Dermis microvascular lymphatic vessel endothelial cell (primary cell): ENCODE data around the gene PDPR. TPM values are rescaled to one million over a fixed set of nuclear protein-coding genes. Genes with fewer than 3 reads are reported as not detected.
"Not testable (repeated sequence)": the region's sequence is repeated elsewhere in the genome, so short reads cannot be mapped to it uniquely, and the experiment has no call there.

ENCODE experiments used
- DNase-seq, 2 donors: peaks; one replicate each; pipeline versions ENCODE4 v3.0.0 to v3.0.0-alpha.2; 2010; ENCODE audit warnings: low read depth in 2 of 2
- total RNA-seq: library from RNA; depleted of rRNA; stranded (reverse); fragments of >200 nt; gene quantifications from 2 replicates; pipeline ENCODE4 v1.2.1, GENCODE V29; 2014

PDPR gene
- total RNA-seq, 1 donor from 2014 or later = 17.2 TPM

GRCh38 chr16:70127706-70128105, 13.6 kb downstream of the PDPR start:
- DNase-seq = not testable (repeated sequence)

GRCh38 chr16:70128844-70129243, 14.7 kb downstream of the PDPR start:
- DNase-seq = not testable (repeated sequence)

GRCh38 chr16:70135796-70136195, 21.7 kb downstream of the PDPR start:
- not testable (repeated sequence) for DNase-seq

- not testable (repeated sequence) for DNase-seq
Measured at GRCh38 chr16:70136595-70136994, 22.5 kb downstream of the PDPR start.

GRCh38 chr16:70142739-70143138, 28.6 kb downstream of the PDPR start:
- DNase-seq = not testable (repeated sequence)

GRCh38 chr16:70143231-70143895, 29.2 kb downstream of the PDPR start:
- not testable (repeated sequence) for DNase-seq

- DNase-seq = not testable (repeated sequence)
Measured at GRCh38 chr16:70147853-70148252, 33.7 kb downstream of the PDPR start.

GRCh38 chr16:70148453-70148852, 34.3 kb downstream of the PDPR start:
- DNase-seq = not testable (repeated sequence)

GRCh38 chr16:70149296-70149695, 35.2 kb downstream of the PDPR start:
- not testable (repeated sequence) for DNase-seq

- DNase-seq = no peak
Measured at GRCh38 chr16:70151391-70151790, 37.3 kb downstream of the PDPR start.

GRCh38 chr16:70151941-70152509, 37.9 kb downstream of the PDPR start:
- DNase-seq = no peak

GRCh38 chr16:70152578-70153302, 38.6 kb downstream of the PDPR start:
- no peak for DNase-seq

GRCh38 chr16:70154736-70155135, 40.6 kb downstream of the PDPR start:
- not testable (repeated sequence) for DNase-seq

- no peak for DNase-seq
Measured at GRCh38 chr16:70156207-70156978, 42.3 kb downstream of the PDPR start.

- no peak for DNase-seq
Measured at GRCh38 chr16:70157105-70157476, 43.0 kb downstream of the PDPR start.

GRCh38 chr16:70157477-70158260, 43.5 kb downstream of the PDPR start:
- DNase-seq = no peak

- no peak for DNase-seq
Measured at GRCh38 chr16:70158261-70158939, 44.3 kb downstream of the PDPR start.

GRCh38 chr16:70159355-70160348, 45.5 kb downstream of the PDPR start:
- DNase-seq = no peak

- no peak for DNase-seq
Measured at GRCh38 chr16:70160388-70160787, 46.3 kb downstream of the PDPR start.
